ENCODE measurements around the gene TTC3.

TTC3 gene

DNA sequence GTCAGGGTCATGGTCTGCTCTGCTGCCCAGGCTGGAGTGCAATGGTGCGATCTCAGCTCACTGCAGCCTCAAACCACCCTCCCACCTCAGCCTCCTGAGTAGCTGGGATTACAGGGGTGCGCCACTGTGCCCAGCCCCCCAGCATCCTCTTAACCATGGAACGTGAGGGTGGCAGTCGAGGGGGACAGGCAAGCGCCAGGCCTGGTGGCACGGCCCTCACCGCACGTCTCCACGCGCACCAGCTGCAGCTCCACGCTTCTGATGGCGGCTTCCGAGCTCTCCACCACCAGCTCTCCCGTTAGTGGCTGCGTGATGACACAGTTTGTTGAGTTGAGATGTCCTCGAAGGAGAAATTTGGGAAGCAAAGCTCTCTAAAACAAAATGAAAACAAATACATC is 154.9 kb downstream of the TTC3 start:
- no peaks in the 10 kb centered on the region for H3K27me3 ChIP-seq (ENCODE audit: insufficient read depth, poor library complexity, severe bottlenecking)
- DNase-seq (ENCODE audit: low spot score) (no peak), ATAC-seq (ENCODE audit: low read depth) (no peak)
- H3K4me1 ChIP-seq (ENCODE audit: insufficient read depth, poor library complexity, severe bottlenecking), result no peaks in the 10 kb centered on the region
- H3K9me3 ChIP-seq (ENCODE audit: severe bottlenecking), result no peaks in the 10 kb centered on the region
- no peak overlapping the region for H3K4me3 ChIP-seq (ENCODE audit: severe bottlenecking)
- H3K27ac ChIP-seq (ENCODE audit: poor library complexity, severe bottlenecking), result no peak overlapping the region
- peaks cover 70% of the 10 kb centered on the region for H3K36me3 ChIP-seq (ENCODE audit: low read depth)
- TF ChIP-seq, protein P1, sequence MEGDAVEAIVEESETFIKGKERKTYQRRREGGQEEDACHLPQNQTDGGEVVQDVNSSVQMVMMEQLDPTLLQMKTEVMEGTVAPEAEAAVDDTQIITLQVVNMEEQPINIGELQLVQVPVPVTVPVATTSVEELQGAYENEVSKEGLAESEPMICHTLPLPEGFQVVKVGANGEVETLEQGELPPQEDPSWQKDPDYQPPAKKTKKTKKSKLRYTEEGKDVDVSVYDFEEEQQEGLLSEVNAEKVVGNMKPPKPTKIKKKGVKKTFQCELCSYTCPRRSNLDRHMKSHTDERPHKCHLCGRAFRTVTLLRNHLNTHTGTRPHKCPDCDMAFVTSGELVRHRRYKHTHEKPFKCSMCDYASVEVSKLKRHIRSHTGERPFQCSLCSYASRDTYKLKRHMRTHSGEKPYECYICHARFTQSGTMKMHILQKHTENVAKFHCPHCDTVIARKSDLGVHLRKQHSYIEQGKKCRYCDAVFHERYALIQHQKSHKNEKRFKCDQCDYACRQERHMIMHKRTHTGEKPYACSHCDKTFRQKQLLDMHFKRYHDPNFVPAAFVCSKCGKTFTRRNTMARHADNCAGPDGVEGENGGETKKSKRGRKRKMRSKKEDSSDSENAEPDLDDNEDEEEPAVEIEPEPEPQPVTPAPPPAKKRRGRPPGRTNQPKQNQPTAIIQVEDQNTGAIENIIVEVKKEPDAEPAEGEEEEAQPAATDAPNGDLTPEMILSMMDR (IDR thresholded peaks at IDR 0.05; ENCODE audit: poor library complexity, severe bottlenecking), result no peak

DNA sequence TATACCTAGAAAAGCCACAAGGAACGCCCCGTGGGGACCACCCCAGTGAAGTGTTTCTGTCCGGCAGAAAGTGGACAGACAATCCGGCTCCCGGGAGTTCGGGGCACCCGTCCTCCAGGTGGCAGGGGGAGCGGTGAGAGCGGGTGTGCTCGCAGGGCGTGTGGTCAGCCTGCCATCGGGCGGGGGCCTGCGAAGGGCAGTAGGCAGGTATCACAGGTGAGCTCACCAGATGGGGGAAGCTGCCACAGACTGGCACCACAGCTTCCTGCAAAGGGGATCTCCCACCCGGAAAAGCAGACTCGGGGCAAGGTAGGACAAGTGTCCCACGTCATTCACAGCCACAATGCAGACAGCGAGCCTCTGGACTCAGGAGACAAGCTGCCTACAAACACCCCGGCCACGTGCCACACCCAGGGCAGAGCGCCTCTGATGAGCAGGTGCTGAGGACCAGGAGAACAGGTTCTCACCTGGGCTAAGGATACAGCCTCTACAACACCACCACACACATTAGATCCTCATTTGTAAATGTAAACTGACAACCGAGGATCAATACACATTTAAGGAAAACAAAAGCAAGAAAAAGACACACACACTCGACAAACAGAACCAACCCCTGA is 157.7 kb downstream of the TTC3 start:
- Histone ChIP-seq H3K9me3 (ENCODE audit: severe bottlenecking) (no peaks in the 10 kb centered on the region), H3K27me3 (ENCODE audit: insufficient read depth, poor library complexity, severe bottlenecking) (no peaks in the 10 kb centered on the region), H3K4me3 (ENCODE audit: severe bottlenecking) (no peak overlapping the region), H3K36me3 (ENCODE audit: low read depth) (peaks cover 60% of the 10 kb centered on the region), H3K27ac (ENCODE audit: poor library complexity, severe bottlenecking) (no peak overlapping the region), H3K4me1 (ENCODE audit: insufficient read depth, poor library complexity, severe bottlenecking) (no peaks in the 10 kb centered on the region)
- no peak for ATAC-seq (ENCODE audit: low read depth)
- no peak for DNase-seq (ENCODE audit: low spot score)
- TF ChIP-seq, protein P1 (IDR thresholded peaks at IDR 0.05; ENCODE audit: poor library complexity, severe bottlenecking), result no peak

DNA sequence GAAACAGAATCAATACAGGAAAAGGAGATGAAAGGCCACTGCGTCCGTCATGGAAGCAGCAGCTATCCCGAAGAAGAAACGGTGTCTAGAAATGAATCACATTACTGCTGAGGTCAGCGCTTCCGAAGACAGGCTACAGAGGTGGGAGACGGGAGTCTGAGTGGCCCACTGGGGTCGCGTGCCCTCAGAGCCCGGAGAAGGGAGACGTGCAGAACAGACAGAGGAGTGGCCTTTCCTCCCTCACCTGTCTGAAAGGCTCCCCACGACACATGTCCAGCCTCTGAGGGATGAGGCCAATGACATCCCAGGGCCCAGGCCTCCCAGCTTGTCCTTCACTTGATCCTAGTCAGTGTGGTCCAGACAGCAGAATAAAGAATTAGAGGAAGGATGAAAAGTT is 158.2 kb downstream of the TTC3 start:
- H3K4me1 ChIP-seq (ENCODE audit: insufficient read depth, poor library complexity, severe bottlenecking), result no peaks in the 10 kb centered on the region
- no peak overlapping the region for H3K4me3 ChIP-seq (ENCODE audit: severe bottlenecking)
- TF ChIP-seq, protein P1 (IDR thresholded peaks at IDR 0.05; ENCODE audit: poor library complexity, severe bottlenecking), result no peak
- DNase-seq (ENCODE audit: low spot score) (no peak), ATAC-seq (ENCODE audit: low read depth) (no peak)
- peaks cover 61% of the 10 kb centered on the region for H3K36me3 ChIP-seq (ENCODE audit: low read depth)
- no peaks in the 10 kb centered on the region for H3K27me3 ChIP-seq (ENCODE audit: insufficient read depth, poor library complexity, severe bottlenecking)
- no peak overlapping the region for H3K27ac ChIP-seq (ENCODE audit: poor library complexity, severe bottlenecking)
- no peaks in the 10 kb centered on the region for H3K9me3 ChIP-seq (ENCODE audit: severe bottlenecking)

DNA sequence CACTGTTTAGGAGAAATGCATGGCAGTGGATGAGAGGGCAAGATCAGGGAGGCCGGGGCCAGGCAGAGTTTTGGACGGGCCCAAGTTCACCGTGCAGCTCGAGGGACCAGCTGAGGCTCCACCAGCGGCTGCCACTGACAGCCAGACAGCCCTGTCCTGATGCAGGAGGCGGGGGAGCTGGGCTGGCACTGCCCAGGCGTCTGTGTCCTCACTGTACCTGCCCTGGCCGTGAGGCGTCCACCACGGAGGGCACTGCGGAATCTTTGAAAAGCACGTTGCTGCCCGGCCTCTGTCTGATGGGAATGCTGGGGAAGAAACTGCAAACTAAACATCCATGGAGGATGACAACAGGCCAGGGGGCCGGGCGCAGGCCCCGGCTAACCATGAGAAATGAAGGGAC is 158.6 kb downstream of the TTC3 start:
- TF ChIP-seq, protein P1 (IDR thresholded peaks at IDR 0.05; ENCODE audit: poor library complexity, severe bottlenecking), result no peak
- H3K9me3 ChIP-seq (ENCODE audit: severe bottlenecking), result no peaks in the 10 kb centered on the region
- no peak overlapping the region for H3K27ac ChIP-seq (ENCODE audit: poor library complexity, severe bottlenecking)
- H3K36me3 ChIP-seq (ENCODE audit: low read depth), result peaks cover 64% of the 10 kb centered on the region
- ATAC-seq (ENCODE audit: low read depth) (no peak), DNase-seq (ENCODE audit: low spot score) (no peak)
- H3K4me1 ChIP-seq (ENCODE audit: insufficient read depth, poor library complexity, severe bottlenecking), result no peaks in the 10 kb centered on the region
- no peaks in the 10 kb centered on the region for H3K27me3 ChIP-seq (ENCODE audit: insufficient read depth, poor library complexity, severe bottlenecking)
- H3K4me3 ChIP-seq (ENCODE audit: severe bottlenecking), result no peak overlapping the region

DNA sequence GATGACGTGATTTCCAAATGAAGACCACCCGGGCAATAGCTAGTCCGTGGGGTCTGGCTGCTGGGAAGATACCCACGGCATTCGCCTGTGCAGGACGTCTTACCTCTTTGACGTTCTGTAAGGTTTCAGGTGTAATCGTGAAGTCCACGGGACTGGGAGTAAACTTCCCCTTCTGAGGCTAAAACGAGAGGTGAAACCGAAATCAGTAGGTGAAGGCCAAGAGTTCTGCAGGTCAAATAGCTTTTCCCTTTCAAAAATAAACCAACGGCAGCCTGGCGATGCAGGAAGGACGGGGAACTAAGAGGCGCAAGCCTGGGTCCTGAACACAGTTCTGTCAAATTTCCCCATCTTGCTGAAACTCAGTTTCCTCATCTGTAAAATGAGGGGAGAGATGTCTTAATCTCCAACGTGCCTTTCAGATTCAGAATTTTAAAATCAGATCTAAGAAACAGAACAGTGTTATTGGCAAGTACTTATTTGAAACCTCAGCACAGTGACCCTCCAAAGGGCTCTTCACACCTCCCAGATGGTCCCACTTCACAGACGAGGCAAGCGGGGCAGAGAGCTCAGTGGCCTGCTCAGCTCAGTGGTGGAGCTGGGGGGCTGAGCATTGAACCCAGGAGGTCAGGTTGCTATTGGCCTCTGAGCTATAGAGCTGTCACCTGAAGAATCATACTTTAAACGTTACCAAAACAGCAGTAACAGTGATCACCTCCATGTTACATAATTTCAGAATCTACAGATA is 159.4 kb downstream of the TTC3 start:
- ATAC-seq (ENCODE audit: low read depth) (no peak), DNase-seq (ENCODE audit: low spot score) (no peak)
- Histone ChIP-seq H3K9me3 (ENCODE audit: severe bottlenecking) (no peaks in the 10 kb centered on the region), H3K4me1 (ENCODE audit: insufficient read depth, poor library complexity, severe bottlenecking) (no peaks in the 10 kb centered on the region), H3K4me3 (ENCODE audit: severe bottlenecking) (no peak overlapping the region), H3K36me3 (ENCODE audit: low read depth) (peaks cover 64% of the 10 kb centered on the region), H3K27me3 (ENCODE audit: insufficient read depth, poor library complexity, severe bottlenecking) (no peaks in the 10 kb centered on the region), H3K27ac (ENCODE audit: poor library complexity, severe bottlenecking) (no peak overlapping the region)
- TF ChIP-seq, protein P1 (IDR thresholded peaks at IDR 0.05; ENCODE audit: poor library complexity, severe bottlenecking), result no peak

Measured in RWPE2 (cell line).